Activated CD4-positive, alpha-beta memory T cell treated with anti-CD3 and anti-CD28 coated beads for 36 hours (primary cell): ENCODE results near the gene LHX3. TPM values are rescaled to one million over a fixed set of nuclear protein-coding genes. Genes with fewer than 3 reads are reported as not detected.

Source experiments
- CTCF ChIA-PET: fragments of 350-600 bp; sonication (Branson Sonifier 250); formaldehyde crosslinking; loops from one replicate; lab custom pipeline; 2021; ENCODE audit warnings: antibody characterized with exemption, inconsistent platforms; lab: Charles Lee
- POLR2A ChIA-PET: fragments of 350-600 bp; sonication (Branson Sonifier 250); formaldehyde crosslinking; loops from one replicate; lab custom pipeline; 2021; ENCODE audit warnings: antibody characterized with exemption; lab: Charles Lee
- DNase-seq: peaks from one replicate; pipeline ENCODE4 v3.0.0-alpha.2; 2020
- H3K27ac Mint-ChIP-seq: one replicate; pipeline ENCODE4 v1.8.0; 2021; ENCODE audit warnings: mixed read lengths
- H3K27me3 Mint-ChIP-seq: one replicate; pipeline ENCODE4 v1.8.0; 2021; ENCODE audit warnings: mixed read lengths
- H3K36me3 Mint-ChIP-seq: one replicate; pipeline ENCODE4 v1.8.0; 2021; ENCODE audit warnings: mixed read lengths
- H3K4me1 Mint-ChIP-seq: one replicate; pipeline ENCODE4 v1.8.0; 2021; ENCODE audit warnings: low read depth, mixed read lengths
- H3K4me3 Mint-ChIP-seq: one replicate; pipeline ENCODE4 v1.8.0; 2021; ENCODE audit warnings: mild to moderate bottlenecking, mixed read lengths
- H3K9me3 Mint-ChIP-seq: one replicate; pipeline ENCODE4 v1.8.0; 2021; ENCODE audit warnings: mixed read lengths
- intact Hi-C: fragments of 100-400 bp; cut with micrococcal nuclease; formaldehyde crosslinking; loops from one replicate; pipeline ENCODE4 v1.15.1; 2023
- total RNA-seq, 2 experiments: library from RNA; stranded (reverse); gene quantifications; one replicate each; pipeline ENCODE4 v1.2.3, GENCODE V29; 2021

Gene LHX3
- total RNA-seq, 2 experiments from 2014 or later = not detected

GRCh38 chr9:136231478-136232297 lies 26.8 kb upstream of the LHX3 start:
- Mint-ChIP-seq H3K27ac (peak overlapping the region; percentile 82), H3K4me3 (peak overlapping the region; percentile 43), H3K4me1 (peaks cover 33% of the 10 kb centered on the region), H3K27me3 (no peaks in the 10 kb centered on the region), H3K36me3 (peaks cover 19% of the 10 kb centered on the region), H3K9me3 (no peaks in the 10 kb centered on the region)
- POLR2A ChIA-PET = no interaction called here
- intact Hi-C loops = loop anchor here (1.0 kb wide), 1 partner anchor 13 kb away; no protein-coding TSS in a partner anchor
- peak; percentile 57 for DNase-seq
- CTCF ChIA-PET = no interaction called here

DNA sequence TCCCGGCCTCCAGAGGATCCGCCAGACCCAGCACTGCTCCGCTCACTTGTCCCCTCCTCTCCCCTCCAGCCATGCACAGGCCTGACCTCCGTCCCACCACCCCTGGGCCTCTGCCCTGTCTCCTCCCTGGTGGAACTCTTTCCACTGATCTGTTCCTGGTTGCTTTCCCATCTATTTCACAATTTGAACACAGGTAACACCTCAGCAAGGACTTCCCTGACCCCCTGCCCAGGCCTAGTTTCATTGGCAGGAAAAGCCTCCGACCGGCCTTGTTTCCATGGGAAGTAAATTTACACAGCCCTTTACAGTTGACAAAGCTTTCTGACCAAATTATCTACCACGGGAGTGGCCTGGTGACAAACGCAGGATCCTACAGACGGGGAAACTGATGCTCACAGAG lies 25.8 kb upstream of the LHX3 start:
- CTCF ChIA-PET = no interaction called here
- Mint-ChIP-seq H3K4me3 (no peak overlapping the region), H3K36me3 (peaks cover 18% of the 10 kb centered on the region), H3K9me3 (no peaks in the 10 kb centered on the region), H3K4me1 (peaks cover 36% of the 10 kb centered on the region), H3K27ac (peak overlapping the region; percentile 28), H3K27me3 (no peaks in the 10 kb centered on the region)
- DNase-seq = no peak
- POLR2A ChIA-PET = no interaction called here
- intact Hi-C loops = no loop called here

DNA sequence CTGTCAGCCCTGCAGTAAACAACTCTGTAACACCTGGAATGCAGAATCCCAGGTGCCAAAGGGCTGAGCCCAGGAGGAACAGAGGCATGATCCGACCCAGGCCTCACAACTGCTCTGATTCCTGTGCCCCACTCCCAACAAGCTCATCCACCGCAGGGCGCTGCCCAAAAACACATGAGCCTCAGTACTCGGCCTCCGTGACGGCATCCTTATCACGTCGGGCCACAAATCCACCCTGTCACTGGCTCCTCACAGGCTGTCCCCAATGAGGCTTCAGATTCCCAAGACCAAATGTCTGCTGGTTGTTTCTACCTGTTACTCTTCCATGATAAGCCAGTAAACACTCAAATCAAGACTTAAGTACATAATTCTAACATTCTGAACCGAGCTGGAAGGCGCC lies 25.4 kb upstream of the LHX3 start:
- CTCF ChIA-PET = no interaction called here
- no peaks in the 10 kb centered on the region for H3K27me3 Mint-ChIP-seq
- intact Hi-C loops = no loop called here
- no peaks in the 10 kb centered on the region for H3K9me3 Mint-ChIP-seq
- no peak overlapping the region for H3K4me3 Mint-ChIP-seq
- POLR2A ChIA-PET = no interaction called here
- H3K4me1 Mint-ChIP-seq = peaks cover 40% of the 10 kb centered on the region
- peaks cover 17% of the 10 kb centered on the region for H3K36me3 Mint-ChIP-seq
- DNase-seq = no peak
- no peak overlapping the region for H3K27ac Mint-ChIP-seq

DNA sequence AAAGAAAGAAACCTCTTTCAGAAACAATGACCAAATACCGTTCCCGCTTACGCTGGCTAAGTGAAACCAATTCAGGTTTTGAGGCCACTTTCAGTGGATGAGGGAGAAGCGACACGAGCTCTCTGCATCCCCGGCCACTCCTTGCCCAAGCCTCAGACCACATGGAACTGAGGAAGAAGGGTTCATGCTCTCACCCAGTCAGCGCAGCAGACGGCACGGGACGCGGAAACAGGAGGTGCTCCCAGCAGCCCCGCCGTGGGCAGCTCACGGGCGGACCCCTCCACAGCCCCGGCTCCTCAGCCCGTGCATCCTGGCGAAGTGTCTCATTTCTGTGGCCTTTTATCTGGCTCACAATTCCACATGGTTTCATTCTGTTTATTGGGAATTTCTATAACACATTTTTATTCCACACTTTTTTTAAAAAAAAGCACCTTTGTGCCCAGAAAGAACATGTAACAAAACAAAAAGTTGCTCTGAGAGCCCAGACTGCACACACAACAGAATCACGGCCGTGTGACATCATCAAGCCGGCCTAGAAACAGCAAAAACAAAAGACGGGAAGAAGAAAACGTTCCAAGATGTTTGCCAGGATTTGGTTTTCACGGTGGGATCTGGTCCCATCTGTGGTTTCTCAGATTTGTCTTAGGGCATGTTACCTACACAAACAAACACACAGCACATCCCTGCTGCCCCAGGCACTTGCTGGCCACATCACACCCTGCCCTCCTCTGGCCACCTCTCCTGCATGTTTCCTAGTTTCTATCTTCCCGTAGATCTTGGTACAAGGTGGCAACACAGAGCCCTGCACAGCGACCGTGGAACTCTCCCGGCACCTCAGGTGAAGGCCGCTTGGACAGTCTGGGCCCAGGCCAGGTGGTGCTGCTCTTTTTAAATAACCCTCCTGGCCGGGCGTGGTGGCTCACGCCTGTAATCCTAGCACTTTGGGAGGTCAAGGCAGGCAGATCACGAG lies 24.5 kb upstream of the LHX3 start:
- no peak overlapping the region for H3K27ac Mint-ChIP-seq
- H3K4me3 Mint-ChIP-seq = no peak overlapping the region
- POLR2A ChIA-PET = no interaction called here
- peaks cover 11% of the 10 kb centered on the region for H3K36me3 Mint-ChIP-seq
- H3K4me1 Mint-ChIP-seq = peaks cover 44% of the 10 kb centered on the region
- intact Hi-C loops = no loop called here
- no peaks in the 10 kb centered on the region for H3K9me3 Mint-ChIP-seq
- CTCF ChIA-PET = no interaction called here
- no peak for DNase-seq
- no peaks in the 10 kb centered on the region for H3K27me3 Mint-ChIP-seq

DNA sequence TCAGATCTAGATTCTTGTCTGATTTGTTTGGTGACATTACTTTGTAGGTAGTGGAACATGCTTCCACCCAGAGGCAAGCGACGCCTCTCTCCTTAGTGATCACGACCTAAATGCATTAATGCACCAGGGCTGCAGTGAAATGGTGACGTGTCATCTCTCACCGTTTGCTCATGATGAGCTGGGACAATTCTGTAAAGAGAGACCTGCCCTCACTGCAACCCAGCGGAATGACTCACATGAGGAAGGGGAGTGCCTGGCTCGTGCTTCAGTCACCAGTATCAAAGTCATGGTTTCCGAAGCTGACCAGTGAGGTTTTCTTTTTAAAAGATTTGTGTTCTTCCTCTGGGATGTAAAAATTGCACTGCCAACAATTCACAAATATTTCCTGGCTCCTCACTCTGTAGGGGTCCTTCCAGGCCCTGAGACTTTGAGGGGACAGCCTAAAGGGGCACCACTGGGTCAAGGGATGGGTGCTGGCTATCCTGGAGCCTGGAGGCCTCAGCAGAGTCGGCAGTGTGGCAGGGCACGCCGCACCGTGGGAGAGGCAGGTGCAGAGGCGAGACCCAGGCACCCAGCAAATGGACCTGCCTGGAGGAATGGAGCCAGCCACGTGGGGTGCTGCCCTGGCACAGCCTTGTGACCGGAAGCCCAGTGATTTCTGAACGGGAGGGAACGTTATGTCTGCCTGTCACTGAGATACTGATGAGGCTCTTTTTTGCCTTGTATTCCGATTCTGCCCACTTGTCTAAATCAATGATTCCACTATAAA lies 23.4 kb upstream of the LHX3 start:
- H3K9me3 Mint-ChIP-seq = no peaks in the 10 kb centered on the region
- ChIA-PET CTCF (no interaction called here), POLR2A (no interaction called here)
- peaks cover 39% of the 10 kb centered on the region for H3K4me1 Mint-ChIP-seq
- H3K4me3 Mint-ChIP-seq = no peak overlapping the region
- H3K27me3 Mint-ChIP-seq = no peaks in the 10 kb centered on the region
- peak overlapping the region; percentile 56 for H3K27ac Mint-ChIP-seq
- intact Hi-C loops = no loop called here
- peak; percentile 63 for DNase-seq
- peaks cover 20% of the 10 kb centered on the region for H3K36me3 Mint-ChIP-seq

GRCh38 chr9:136226680-136227407 lies 21.9 kb upstream of the LHX3 start:
- no peaks in the 10 kb centered on the region for H3K9me3 Mint-ChIP-seq
- ChIA-PET POLR2A (no interaction called here), CTCF (interaction anchor here (0.6 to 2.0 kb wide), 3 partner anchors 9 to 260 kb away, joined by 3 to 5 read pairs (median 4); no protein-coding TSS in a partner anchor)
- peaks cover 21% of the 10 kb centered on the region for H3K36me3 Mint-ChIP-seq
- H3K27me3 Mint-ChIP-seq = no peaks in the 10 kb centered on the region
- DNase-seq = no peak
- no peak overlapping the region for H3K27ac Mint-ChIP-seq
- intact Hi-C loops = no loop called here
- H3K4me1 Mint-ChIP-seq = peaks cover 31% of the 10 kb centered on the region
- no peak overlapping the region for H3K4me3 Mint-ChIP-seq

- Mint-ChIP-seq H3K36me3 (peaks cover 27% of the 10 kb centered on the region), H3K9me3 (no peaks in the 10 kb centered on the region), H3K27me3 (no peaks in the 10 kb centered on the region), H3K27ac (peak overlapping the region; percentile 82), H3K4me3 (peak overlapping the region; percentile 44), H3K4me1 (peaks cover 26% of the 10 kb centered on the region)
- POLR2A ChIA-PET = no interaction called here
- peak; percentile 81 for DNase-seq
- CTCF ChIA-PET = interaction anchor here (0.6 to 2.0 kb wide), 6 partner anchors 9 to 259 kb away, joined by 3 to 7 read pairs (median 4); no protein-coding TSS in a partner anchor
- intact Hi-C loops = no loop called here
Measured at GRCh38 chr9:136225748-136226679, 21.1 kb upstream of the LHX3 start.

DNA sequence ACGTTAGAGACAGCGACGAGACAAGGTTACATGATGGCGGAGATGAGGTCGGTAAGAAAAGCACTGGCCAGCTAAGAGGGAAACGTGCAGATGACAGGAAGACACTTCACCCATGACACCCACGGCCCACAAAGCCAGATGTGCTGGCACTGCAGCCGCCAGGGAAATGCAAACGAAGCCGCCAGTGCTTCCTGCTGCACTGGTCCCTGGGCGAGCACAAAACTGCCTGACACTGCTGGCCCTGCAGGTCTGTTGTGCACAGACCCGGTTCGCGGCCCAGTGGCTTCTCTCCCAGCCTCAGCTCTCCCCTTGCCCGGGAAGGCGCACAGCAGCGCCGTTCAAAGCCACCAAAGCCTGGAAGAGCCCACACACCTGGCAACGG lies 20.4 kb upstream of the LHX3 start:
- Mint-ChIP-seq H3K4me1 (peaks cover 30% of the 10 kb centered on the region), H3K27ac (peak overlapping the region; percentile 82), H3K27me3 (no peaks in the 10 kb centered on the region), H3K36me3 (peaks cover 29% of the 10 kb centered on the region), H3K9me3 (no peaks in the 10 kb centered on the region), H3K4me3 (peak overlapping the region; percentile 44)
- peak; percentile 57 for DNase-seq
- ChIA-PET CTCF (interaction anchor here (1.1 to 2.0 kb wide), 6 partner anchors 8 to 55 kb away, joined by 3 to 7 read pairs (median 4); partner anchors contain the start of gene QSOX2), POLR2A (no interaction called here)
- intact Hi-C loops = no loop called here

- Mint-ChIP-seq H3K27me3 (no peaks in the 10 kb centered on the region), H3K27ac (peak overlapping the region; percentile 74), H3K9me3 (no peaks in the 10 kb centered on the region), H3K36me3 (peaks cover 29% of the 10 kb centered on the region), H3K4me1 (peaks cover 30% of the 10 kb centered on the region), H3K4me3 (no peak overlapping the region)
- ChIA-PET CTCF (interaction anchor here (0.7 to 1.6 kb wide), 6 partner anchors 16 to 54 kb away, joined by 3 to 7 read pairs (median 4); partner anchors contain the start of gene QSOX2), POLR2A (no interaction called here)
- intact Hi-C loops = no loop called here
- DNase-seq = no peak
Measured at GRCh38 chr9:136223871-136224640, 19.1 kb upstream of the LHX3 start.

GRCh38 chr9:136222906-136223285 lies 18.0 kb upstream of the LHX3 start:
- Mint-ChIP-seq H3K27ac (no peak overlapping the region), H3K27me3 (no peaks in the 10 kb centered on the region), H3K4me1 (peaks cover 21% of the 10 kb centered on the region), H3K36me3 (peaks cover 29% of the 10 kb centered on the region), H3K4me3 (no peak overlapping the region), H3K9me3 (no peaks in the 10 kb centered on the region)
- intact Hi-C loops = no loop called here
- ChIA-PET POLR2A (no interaction called here), CTCF (no interaction called here)
- no peak for DNase-seq
